ENCODE results near the gene CTXN1. TPM values are rescaled to one million over a fixed set of nuclear protein-coding genes. Genes with fewer than 3 reads are reported as not detected.
A peak's percentile ranks its signal among the peaks of the same experiment; 100 is the strongest.
"Not testable (repeated sequence)": the region's sequence is repeated elsewhere in the genome, so short reads cannot be mapped to it uniquely, and the experiment has no call there.

Gene CTXN1
- total RNA-seq, 1 experiment from 2014 or later: 3.2 TPM

DNA sequence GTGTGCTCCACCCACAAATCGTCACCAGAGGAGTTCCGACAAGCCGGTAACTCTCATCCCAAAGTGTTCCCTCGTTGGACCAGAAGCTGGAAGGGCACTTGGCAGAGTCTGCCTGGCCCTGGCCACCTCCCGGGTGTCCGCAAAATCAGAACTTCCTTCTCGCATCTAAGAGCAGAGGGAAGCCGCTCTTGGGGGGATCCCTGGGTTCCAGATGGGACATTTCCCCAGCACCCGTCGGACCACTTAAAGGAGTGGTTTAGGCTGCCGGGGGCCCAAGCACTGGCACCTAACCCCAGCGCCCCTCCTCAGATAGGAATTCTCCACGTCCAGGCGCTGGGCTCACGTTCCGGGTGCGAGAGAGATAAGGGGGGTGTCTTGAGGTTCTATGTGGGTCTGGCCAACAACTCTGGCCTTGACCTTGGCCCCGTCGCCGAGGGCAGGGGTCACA, 23.1 kb downstream of the CTXN1 start:
- no peak for DNase-seq (ENCODE audit: low read depth)

DNA sequence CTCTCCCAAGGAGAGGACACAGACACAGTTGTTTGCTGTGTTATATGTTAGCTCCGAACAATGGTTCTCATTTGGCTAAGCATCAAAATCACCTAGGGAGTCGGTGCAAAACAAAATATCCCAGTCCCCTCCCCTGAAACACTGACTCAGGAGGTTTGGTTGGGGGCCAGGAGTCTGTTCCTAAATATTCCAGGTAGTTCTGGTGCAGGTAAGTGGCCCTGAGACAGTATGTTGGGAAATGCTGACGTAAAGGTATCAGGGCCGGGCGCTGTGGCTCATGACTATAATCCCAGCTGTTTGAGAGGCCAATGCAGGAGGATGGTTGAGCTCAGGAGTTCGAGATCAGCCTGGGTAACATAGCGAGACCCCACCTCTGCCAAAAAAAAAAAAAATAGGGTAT, 24.6 kb downstream of the CTXN1 start:
- no peak for DNase-seq (ENCODE audit: low read depth)

DNA sequence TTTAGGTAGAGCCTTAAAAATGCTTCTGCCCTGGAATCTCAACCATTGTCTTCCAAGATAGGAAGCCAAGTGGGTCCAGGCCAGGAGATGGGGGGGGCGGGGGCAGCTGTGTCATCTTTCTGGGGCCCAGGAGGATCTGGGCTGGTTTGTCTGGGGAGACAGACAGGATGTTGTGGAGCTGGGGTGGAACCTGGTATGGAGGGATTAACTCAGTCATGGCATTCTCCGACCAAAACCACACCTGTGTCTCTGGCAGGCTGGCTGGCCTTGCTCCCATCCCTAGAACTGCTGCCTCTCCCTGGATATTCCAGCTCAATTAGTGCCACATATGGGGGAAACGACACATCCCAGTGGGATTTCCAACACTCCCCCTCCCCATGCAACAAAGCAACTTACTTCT, 25.0 kb downstream of the CTXN1 start:
- DNase-seq (ENCODE audit: low read depth): no peak

DNA sequence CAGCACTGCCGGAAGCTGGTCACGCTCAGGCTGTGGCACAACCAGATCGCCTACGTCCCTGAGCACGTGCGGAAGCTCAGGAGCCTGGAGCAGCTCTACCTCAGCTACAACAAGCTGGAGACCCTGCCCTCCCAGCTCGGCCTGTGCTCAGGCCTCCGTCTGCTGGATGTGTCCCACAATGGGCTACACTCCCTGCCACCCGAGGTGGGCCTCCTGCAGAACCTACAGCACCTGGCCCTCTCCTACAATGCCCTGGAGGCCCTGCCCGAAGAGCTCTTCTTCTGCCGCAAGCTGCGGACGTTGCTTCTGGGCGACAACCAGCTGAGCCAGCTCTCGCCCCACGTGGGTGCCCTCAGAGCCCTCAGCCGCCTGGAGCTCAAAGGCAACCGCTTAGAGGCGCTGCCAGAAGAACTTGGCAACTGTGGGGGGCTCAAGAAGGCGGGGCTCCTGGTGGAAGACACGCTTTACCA, 25.5 kb downstream of the CTXN1 start:
- no peak for DNase-seq (ENCODE audit: low read depth)

DNA sequence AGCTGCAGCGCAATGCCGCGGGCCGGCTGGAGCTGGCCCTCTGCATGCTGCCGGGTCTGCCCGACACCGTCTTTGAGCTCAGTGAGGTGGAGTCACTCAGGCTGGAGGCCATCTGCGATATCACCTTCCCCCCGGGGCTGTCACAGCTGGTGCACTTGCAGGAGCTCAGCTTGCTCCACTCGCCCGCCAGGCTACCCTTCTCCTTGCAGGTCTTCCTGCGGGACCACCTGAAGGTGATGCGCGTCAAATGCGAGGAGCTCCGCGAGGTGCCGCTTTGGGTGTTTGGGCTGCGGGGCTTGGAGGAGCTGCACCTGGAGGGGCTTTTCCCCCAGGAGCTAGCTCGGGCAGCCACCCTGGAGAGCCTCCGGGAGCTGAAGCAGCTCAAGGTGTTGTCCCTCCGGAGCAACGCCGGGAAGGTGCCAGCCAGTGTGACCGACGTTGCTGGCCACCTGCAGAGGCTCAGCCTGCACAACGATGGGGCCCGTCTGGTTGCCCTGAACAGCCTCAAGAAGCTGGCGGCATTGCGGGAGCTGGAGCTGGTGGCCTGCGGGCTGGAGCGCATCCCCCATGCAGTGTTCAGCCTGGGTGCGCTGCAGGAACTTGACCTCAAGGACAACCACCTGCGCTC, 26.1 kb downstream of the CTXN1 start:
- DNase-seq (ENCODE audit: low read depth): no peak

DNA sequence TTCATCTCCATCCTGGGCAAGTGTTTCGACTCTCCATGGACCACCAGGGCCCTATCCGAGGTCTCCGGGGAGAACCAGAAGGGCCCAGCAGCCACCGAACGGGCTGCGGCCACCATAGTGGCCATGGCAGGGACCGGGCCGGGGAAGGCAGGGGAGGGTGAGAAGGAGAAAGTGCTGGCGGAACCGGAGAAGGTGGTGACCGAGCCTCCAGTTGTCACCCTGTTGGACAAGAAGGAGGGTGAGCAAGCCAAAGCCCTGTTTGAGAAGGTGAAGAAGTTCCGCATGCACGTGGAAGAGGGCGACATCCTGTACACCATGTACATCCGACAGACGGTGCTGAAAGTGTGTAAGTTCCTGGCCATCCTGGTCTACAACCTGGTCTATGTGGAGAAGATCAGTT, 27.0 kb downstream of the CTXN1 start:
- DNase-seq (ENCODE audit: low read depth): no peak

DNA sequence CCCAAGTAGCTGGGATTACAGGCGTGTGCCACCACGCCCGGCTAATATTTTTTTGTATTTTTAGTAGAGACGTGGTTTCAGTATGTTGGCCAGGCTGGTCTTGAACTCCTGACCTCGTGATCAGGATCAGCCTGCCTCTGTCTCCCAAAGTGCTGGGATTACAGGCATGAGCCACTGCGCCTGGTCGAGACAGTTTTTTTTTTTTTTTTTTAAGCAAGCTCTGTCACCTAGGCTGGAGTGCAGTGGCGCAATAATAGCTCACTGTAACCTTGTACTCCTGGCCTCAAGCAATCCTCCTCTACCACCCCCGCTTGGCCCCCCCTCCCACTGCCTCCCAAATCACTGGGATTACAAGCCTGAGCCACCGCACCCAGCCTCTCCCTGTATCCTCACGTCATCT, 28.6 kb downstream of the CTXN1 start:
- no peak for DNase-seq (ENCODE audit: low read depth)

DNA sequence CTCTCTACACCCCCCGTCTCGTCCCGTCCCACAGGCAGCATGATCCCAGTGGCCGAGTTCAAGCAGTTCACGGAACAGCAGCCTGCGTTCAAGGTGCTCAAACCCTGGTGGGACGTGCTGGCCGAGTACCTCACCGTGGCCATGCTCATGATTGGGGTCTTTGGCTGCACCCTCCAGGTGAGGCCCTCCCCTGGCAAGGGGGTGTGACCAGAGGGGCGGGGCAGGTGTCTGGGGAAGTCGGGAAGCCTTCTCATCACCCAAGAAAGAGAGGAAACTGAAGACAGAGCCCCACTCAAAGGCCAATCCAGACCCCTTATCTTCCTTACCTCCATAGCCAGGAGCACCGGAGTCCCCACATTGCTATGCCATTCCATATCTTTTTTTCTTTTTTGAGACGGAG, 30.4 kb downstream of the CTXN1 start:
- DNase-seq (ENCODE audit: low read depth): no peak

DNA sequence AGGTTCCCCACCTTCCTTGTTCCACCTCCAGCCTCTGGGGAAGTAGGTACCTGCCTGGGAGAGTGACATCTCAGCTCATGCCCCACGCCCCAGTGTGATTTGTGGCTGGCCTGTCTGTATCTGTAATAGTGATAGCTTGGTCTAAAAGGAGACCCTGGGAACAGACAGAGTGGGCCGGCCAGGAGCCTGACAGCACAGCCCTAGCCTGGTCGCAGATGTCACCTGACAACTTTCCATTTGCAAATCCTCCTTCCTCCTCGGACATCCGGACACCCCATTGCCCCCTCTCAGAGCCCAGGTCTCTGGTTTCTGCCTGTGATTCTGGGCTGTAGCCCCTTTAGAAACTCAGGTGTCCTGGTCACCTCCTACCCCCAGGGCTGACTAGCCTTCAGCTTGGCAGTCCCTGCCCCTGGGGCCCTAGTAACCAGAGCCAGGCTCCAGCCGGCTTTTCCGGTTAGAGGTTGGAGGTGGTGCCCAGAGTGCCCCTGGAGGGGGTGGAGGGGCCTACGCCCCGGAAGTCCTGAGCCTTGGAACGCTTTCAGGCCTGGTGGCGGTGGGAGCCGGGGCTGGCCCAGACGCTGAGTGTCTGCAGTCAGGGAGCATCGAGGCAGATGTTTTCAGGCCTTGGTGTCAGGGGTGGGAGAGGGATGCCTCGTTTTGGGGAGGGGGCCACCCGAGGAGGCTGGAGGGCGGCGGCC, 31.2 kb downstream of the CTXN1 start:
- no peak for DNase-seq (ENCODE audit: low read depth)

DNA sequence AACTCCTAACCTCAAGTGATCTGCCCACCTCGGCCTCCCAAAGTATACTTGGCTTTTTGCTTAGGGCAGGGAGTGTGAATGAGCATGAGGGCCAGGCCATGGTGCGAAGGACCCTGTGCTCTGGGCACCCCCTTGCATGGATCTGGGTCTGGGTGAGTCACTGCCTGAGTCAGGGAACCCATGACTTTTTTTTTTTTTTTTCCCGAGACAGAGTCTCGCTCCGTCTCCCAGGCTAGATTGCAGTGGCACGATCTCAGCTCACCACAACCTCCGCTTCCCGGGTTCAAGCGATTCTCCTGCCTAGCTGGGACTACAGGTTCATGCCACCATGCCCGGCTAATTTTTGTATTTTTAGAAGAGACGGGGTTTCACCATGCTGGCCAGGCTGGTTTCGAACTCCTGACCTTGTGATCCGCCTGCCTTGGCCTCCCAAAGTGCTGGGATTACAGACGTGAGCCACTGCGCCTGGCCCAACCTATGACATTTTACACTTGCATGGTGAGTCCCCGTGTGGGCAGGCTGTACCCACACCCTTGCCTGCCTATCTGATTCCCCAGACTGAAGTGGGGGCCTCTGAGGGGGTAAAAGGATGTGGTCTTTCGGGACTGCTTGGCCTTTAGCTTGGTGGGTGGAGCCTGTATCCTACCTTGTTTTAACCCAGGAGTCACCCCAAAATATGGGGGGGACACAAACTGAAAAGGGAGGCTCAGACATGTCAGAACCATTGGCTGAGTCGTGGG, 32.4 kb downstream of the CTXN1 start:
- not testable (repeated sequence) for DNase-seq (ENCODE audit: low read depth)

DNA sequence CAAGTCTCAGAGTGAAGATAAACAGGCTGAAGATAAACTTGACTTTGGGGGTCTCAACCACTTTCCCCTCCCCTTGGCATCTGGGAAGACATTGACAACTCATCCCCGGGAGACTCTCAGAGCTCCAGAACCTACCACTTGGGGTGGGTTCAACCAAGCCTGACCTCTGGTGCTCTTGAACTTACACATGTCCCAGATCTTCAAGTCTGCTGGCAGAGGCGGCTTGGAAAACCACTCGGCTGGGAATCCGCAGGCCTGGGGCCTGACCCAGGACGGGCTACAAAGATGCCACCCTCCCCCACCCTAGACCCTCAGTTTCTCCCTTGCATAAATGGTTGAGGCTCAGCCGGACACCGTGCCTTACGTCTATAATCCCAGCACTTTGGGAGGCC, 37.1 kb downstream of the CTXN1 start:
- DNase-seq (ENCODE audit: low read depth): no peak

DNA sequence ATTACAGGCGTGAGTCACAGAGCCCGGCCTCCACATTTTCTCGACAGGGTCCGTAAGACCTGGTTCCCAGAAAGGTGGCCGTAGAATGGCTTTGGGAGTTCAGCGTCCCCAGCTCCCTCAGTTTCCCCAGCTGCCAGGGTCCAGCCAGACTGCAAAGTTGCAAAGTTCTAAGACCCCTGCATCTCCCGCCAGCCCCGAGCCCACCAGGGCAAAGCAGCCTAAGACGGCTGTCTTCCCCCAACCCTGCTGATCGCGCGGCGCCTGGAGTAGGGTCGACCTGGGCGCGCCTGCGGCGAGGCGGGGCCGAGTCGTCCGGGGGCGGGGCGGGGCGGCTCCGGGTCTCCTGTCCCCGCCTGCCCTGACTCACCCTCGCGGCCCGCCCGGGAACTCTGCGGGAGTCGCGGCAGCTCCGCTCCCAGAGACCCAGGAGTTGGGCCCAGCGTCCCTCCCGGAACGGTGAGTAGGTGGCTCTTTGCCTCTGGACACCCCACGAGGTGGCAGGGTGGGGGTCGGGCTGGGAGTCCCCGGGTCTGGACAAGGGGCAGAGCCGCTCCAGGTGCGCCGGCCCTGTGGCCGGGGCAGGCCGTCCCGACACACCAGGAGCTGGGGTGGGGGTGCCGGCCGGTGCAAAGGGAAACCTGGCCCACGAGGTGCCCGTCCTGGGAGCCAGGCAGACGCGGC, 37.6 kb downstream of the CTXN1 start, which contains the start of gene LRRC8E:
TSS of gene LRRC8E (plus strand) at position 366 of the 681 bp plus-strand sequence. CDS start 7,094 bp downstream, outside the sequence.
- peak; percentile 15 for DNase-seq (ENCODE audit: low read depth)

DNA sequence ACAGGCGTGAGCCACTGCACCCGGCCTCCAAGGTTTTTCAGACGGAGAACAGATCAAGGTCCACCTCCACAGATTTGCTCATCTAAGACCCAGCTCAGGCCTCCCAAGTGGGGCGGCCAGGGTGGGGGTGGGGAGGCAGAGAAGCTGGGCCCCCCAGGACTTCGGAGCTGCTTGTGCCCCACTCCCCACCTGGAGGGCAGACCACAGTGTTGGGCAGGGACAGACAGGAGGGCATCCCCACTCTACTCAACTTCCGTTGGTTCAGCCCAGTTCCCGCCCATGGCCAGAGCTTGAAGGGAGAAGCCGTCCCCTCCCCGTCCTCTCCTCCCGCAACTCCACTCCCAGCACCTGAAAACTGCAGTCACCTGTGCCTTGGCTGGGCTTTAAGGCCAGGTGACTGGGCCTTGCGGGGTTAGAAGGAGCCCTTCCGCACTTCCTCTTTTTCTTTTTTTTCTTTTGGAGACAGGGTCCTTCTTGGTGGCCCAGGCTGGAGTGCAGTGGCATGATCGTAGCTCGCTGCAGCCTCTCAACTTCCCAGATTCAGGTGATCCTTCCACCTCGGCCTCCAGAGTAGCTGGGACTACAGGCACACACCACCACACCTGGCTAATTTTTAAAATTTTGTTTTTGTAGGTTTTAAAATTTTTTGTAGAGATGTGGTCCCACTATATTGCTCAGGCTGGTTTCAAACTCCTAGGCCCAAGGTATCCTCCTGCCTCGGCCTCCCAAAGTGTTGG, 38.4 kb downstream of the CTXN1 start:
- DNase-seq (ENCODE audit: low read depth): no peak

DNA sequence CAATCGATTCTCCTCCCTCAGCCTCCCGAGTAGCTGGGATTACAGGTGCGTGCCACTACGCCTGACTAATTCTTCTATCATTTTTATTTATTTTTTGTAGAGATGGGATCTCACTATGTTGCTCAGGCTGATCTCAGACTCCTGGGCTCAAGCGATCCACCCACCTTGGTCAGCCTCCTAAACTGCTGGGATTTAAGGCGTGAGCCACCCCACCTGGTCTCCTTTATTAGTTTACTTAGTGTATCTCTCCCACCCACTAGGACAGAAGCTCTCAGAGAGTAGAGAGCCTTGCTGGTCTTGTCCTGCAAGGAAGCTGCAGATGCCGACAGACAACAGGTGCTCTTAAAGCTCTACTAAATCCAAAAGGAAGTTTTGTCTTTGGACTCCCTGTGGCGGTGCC, 40.1 kb downstream of the CTXN1 start:
- DNase-seq (ENCODE audit: low read depth): no peak

DNA sequence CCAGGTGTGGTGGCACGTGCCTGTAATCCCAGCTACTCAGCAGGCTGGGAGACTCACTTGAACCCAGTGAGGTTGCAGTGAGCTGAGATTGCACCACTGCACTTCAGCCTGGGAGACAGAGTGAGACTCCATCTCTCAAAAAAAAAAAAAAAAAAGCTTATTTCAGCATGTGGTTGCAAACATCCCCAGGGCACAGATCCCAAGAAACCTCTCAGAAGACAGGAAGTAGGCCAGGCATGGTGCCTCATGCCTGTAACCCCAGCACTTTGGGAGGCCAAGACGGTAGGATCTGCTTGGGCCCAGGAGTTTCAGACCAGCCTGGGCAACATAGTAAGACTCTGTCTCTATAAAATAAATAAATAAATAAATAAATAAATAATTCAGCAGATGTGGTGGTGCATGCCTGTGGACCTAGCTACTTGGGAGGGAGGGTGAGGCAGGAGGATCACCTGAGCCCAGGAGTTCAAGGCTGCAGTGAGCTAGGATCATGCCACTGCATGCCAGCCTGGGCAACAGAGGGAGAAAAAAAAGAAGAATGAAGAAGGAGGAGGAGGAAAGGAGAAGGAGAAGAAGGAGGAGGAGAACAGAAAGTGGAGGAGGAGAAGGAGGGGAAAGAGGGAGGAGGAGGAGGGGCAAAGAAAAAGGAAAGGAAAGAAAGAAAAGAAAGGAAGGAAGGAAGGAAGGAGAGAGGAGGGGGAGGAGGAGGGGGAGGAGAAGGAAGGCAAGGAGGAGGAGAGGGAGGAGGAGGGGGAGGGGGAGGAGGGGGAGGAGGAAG, 42.0 kb downstream of the CTXN1 start:
- DNase-seq (ENCODE audit: low read depth): no peak

DNA sequence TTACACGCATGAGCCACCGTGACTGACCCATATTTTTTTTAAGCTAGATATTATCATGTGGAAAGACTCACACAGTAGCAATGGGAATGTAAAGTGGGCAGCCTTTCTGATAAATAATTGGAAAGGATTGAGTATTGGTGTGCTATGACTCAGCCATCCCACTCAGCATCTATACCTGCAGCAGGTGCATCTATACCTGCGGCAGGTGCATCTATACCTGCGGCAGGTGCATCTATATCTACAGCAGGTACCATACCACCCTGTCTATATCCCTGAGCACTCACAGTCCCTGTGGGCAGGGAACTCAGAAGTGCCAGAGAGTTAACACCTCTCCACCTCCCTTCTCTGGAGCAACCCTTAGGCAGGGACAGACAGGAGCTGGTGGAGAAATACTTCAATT, 42.8 kb downstream of the CTXN1 start:
- DNase-seq (ENCODE audit: low read depth): no peak

DNA sequence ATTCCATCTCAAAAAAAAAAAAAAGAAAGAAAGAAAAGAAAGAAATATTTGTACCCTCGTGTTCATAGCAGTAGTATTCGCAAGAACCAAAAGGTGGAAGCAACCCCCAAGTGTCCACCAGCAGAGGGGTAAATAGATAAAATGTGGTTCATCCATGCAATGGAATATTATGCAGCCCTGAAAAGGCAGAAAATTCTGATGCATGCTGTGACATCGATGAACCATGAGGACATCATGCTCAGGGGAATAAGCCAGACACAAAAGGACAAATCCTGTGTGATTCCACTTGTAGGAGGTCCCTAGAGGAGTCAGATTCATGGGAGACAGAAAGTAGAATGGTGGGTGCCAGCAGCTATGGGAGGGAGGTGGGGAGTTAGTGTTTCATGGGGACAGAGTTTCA, 44.0 kb downstream of the CTXN1 start:
- no peak for DNase-seq (ENCODE audit: low read depth)

DNA sequence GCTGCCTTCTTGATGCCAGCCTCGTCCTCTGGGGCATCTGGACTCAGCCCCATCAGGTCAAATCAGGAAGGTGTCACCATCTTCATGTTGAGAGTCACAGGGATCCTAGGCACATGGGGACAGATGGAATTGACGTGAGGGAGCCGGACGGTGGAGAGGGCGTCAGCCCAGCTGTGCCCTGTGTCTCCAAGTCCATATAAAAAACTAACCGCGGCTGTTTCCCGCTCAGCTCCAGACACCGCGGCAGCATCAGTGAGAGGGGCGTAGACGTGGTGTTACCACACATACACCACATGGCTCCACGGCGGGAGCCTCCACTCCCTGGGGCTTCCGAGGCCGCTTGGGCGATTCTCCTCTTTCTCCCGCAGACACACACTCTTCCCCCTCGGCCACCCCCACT, 46.1 kb downstream of the CTXN1 start:
- DNase-seq (ENCODE audit: low read depth): no peak

DNA sequence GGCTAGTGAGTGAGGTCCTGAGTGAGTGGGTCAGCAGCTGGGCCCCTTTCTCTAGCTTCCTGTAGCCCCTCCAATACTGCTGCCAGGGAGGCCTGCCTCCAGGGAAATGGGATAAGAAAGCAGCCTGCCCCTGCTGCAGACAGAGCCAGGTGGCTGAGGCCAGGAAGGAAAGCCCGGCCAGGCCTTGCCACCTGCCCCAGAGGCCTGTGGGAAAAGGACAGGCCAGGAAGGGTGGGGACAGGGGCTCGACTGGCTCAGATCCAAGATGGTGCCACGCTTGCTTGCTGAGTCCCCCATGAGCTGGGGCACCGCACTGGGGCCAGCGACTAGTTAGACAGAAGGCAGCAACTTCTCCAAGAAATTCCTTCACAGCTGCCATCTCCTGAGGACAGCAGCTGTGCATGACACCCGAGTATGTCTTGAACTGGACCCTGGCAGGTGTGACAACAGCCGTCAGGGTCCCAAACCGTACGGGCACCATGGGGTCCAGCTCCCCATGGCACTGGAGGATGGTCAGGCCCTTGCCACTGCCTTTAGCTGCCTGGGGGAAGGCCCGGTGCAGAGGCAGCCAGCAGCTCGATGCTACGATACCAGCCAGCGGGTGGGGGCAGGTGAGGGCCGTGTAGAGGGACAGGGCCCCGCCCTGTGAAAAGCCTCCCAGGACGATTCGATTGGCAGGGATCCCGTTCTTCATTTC, 46.7 kb downstream of the CTXN1 start:
- DNase-seq (ENCODE audit: low read depth): no peak

All from LHCN-M2 (cell line).